CD4-positive, alpha-beta memory T cell (primary cell): ENCODE data around the gene RFLNA. TPM values are rescaled to one million over a fixed set of nuclear protein-coding genes. Genes with fewer than 3 reads are reported as not detected.

Experiments
- CTCF ChIA-PET: fragments of 350-600 bp; sonication (Branson Sonifier 250); formaldehyde crosslinking; loops from one replicate; lab custom pipeline; 2021; ENCODE audit warnings: inconsistent platforms; ENCODE audit not compliant: partially characterized antibody; lab: Charles Lee
- POLR2A ChIA-PET: fragments of 350-600 bp; sonication (Branson Sonifier 250); formaldehyde crosslinking; loops from one replicate; lab custom pipeline; 2021; ENCODE audit not compliant: partially characterized antibody; lab: Charles Lee
- DNase-seq, 5 donors: peaks; one replicate each; pipeline versions ENCODE4 v3.0.0 to v3.0.0-alpha.2; 2020 to 2022; ENCODE audit warnings: mixed read lengths in 1 of 5
- H3K27ac ChIP-seq: one replicate; pipeline ENCODE4 v1.7.0; 2013; ENCODE audit warnings: low read depth, low read length
- H3K27me3 ChIP-seq: 2 replicates; pipeline ENCODE4 v1.7.0; 2013; ENCODE audit warnings: mild to moderate bottlenecking, low read length, moderate library complexity; ENCODE audit not compliant: insufficient read depth
- H3K36me3 ChIP-seq: 2 replicates; pipeline ENCODE4 v1.7.0; 2013; ENCODE audit warnings: mild to moderate bottlenecking, low read length, moderate library complexity; ENCODE audit not compliant: insufficient read depth
- H3K4me1 ChIP-seq: 2 replicates; pipeline ENCODE4 v1.7.0; 2013; ENCODE audit warnings: mild to moderate bottlenecking, low read length, moderate library complexity; ENCODE audit not compliant: insufficient read depth
- H3K4me3 ChIP-seq, 2 donors: one replicate each; pipeline ENCODE4 v1.7.0; 2013; ENCODE audit warnings: low read length in 2 of 2, mild to moderate bottlenecking in 1 of 2
- H3K9me3 ChIP-seq, 2 donors: one replicate each; pipeline ENCODE4 v1.7.0; 2013; ENCODE audit warnings: low read length in 2 of 2, control low read depth in 1 of 2; ENCODE audit not compliant: control insufficient read depth in 1 of 2
- H3K27ac Mint-ChIP-seq, 7 donors: one replicate each; pipeline ENCODE4 v1.8.0; 2020 to 2021; ENCODE audit warnings: mixed read lengths in 7 of 7, mild to moderate bottlenecking in 6 of 7, inconsistent platforms in 3 of 7, moderate library complexity in 3 of 7
- H3K27me3 Mint-ChIP-seq, 2 donors: one replicate each; pipeline ENCODE4 v1.8.0; 2020 to 2021; ENCODE audit warnings: mixed read lengths in 2 of 2
- H3K36me3 Mint-ChIP-seq, 2 donors: one replicate each; pipeline ENCODE4 v1.8.0; 2020 to 2021; ENCODE audit warnings: mixed read lengths in 2 of 2, inconsistent platforms in 1 of 2, mild to moderate bottlenecking in 1 of 2
- H3K4me1 Mint-ChIP-seq, 4 donors: one replicate each; pipeline ENCODE4 v1.8.0; 2020 to 2021; ENCODE audit warnings: mixed read lengths in 4 of 4, mild to moderate bottlenecking in 1 of 4
- H3K4me3 Mint-ChIP-seq, 8 donors: one replicate each; pipeline ENCODE4 v1.8.0; 2020 to 2021; ENCODE audit warnings: mixed read lengths in 8 of 8, mild to moderate bottlenecking in 7 of 8, moderate library complexity in 6 of 8, inconsistent platforms in 3 of 8
- H3K9me3 Mint-ChIP-seq, 8 donors: one replicate each; pipeline ENCODE4 v1.8.0; 2020 to 2021; ENCODE audit warnings: mixed read lengths in 8 of 8, mild to moderate bottlenecking in 5 of 8, inconsistent platforms in 3 of 8, moderate library complexity in 1 of 8
- intact Hi-C: fragments of 100-400 bp; cut with micrococcal nuclease; formaldehyde crosslinking; loops from one replicate; pipeline ENCODE4 v1.15.1; 2023
- polyA plus RNA-seq, 2 donors: library from polyadenylated mRNA; unstranded; fragments of 300-500 nt; fragmentation: Illumina TruSeq; gene quantifications; one replicate each; pipeline ENCODE4 v1.2.3, GENCODE V29; 2021
- total RNA-seq, 2 experiments: library from RNA; stranded (reverse); gene quantifications; one replicate each; pipeline ENCODE4 v1.2.3, GENCODE V29; 2021

The RFLNA gene
- total and polyA plus RNA-seq, 4 experiments from 2014 or later = not detected

DNA sequence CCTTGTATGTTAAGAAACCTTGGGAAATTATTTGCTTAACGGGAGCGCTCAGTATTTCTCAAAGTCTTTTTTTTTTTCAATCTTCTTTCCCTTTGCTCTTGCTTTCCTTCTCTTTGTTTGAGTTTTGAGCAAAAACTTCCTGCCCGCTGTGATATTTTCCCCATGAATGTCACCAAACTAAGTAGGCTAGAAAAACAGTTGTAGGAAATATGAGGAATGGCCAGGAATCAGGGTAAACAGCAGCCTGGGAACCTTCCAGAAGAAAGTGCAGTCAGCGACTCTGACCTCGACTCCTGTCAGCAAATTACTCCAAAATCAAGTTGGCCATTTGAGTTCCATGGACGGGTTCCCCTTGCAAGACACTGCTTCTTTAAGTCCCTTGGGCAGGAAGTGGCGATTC is 11.6 kb upstream of the RFLNA start:
- Mint-ChIP-seq H3K27ac (no peak overlapping the region), H3K36me3 (peaks cover 0 to 4% of the 10 kb centered on the region in 2 donors)

DNA sequence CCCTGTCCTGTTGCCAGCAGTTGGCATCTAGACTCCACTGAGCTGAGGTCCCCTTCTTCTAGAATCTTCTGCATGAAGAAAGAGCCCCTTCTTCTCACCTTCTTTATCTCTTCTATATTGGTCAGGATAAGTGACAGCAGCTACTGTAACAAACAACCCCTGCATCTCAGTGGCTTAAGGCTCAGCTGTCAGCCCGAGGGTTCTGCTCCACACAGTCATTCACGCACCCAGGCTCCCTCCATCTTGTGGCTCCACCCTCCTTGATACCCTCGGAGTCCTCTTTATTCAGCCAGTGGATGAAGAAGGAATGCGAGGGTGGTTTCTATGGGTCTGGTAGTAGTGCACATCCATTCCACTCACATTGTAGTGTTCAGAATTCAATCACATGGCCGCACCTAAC is 10.5 kb upstream of the RFLNA start:
- Mint-ChIP-seq H3K27me3 (peaks cover 24 to 26% of the 10 kb centered on the region in 2 donors), H3K4me1 (no peaks in the 10 kb centered on the region), H3K36me3 (peaks cover 0 to 4% of the 10 kb centered on the region in 2 donors), H3K27ac (no peak overlapping the region), H3K9me3 (peaks cover 3 to 27% (median 17%) of the 10 kb centered on the region in 8 donors), H3K4me3 (no peak overlapping the region)
- Histone ChIP-seq H3K4me1 (no peaks in the 10 kb centered on the region), H3K27me3 (peaks cover 3% of the 10 kb centered on the region), H3K9me3 (no peaks in the 10 kb centered on the region), H3K4me3 (no peak overlapping the region), H3K36me3 (no peaks in the 10 kb centered on the region), H3K27ac (no peak overlapping the region)
- no peak for DNase-seq
- ChIA-PET POLR2A (no interaction called here), CTCF (interaction anchor here (0.7 kb wide), 1 partner anchor 35 kb away, joined by 3 read pairs; no protein-coding TSS in a partner anchor)
- intact Hi-C loops = no loop called here

More for the DNA sequence above, 11.6 kb upstream of the RFLNA start:
- ChIA-PET CTCF (no interaction called here), POLR2A (no interaction called here)
- H3K36me3 ChIP-seq = no peaks in the 10 kb centered on the region
- no peak for DNase-seq
- no peak overlapping the region for H3K27ac ChIP-seq
- H3K4me1 ChIP-seq = no peaks in the 10 kb centered on the region
- H3K4me3 ChIP-seq = no peak overlapping the region
- no peaks in the 10 kb centered on the region for H3K4me1 Mint-ChIP-seq
- peaks cover 3 to 27% (median 17%) of the 10 kb centered on the region in 8 donors for H3K9me3 Mint-ChIP-seq
- H3K27me3 ChIP-seq = peaks cover 3% of the 10 kb centered on the region
- H3K4me3 Mint-ChIP-seq = no peak overlapping the region
- H3K9me3 ChIP-seq = no peaks in the 10 kb centered on the region
- intact Hi-C loops = no loop called here
- H3K27me3 Mint-ChIP-seq = peaks cover 29 to 35% of the 10 kb centered on the region in 2 donors

DNA sequence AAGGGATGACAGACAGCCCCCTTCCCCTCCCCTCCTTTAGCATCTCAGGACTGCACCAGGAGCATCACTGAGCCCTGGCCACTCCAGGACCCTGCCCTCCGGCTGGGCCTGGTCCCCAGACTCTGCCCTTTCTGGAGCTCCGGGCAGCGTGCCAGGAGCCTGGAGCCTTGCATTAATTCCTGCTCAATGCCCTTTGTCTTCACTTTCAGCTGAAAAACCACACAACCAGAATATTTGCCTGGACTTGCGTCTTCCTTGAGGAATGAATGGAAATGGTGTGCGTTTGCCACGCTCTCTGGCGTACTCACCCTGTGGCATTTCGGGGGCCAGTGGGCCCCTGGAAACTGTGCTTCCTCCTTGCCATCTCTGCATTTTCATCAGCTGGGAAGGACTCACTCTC is 8.5 kb upstream of the RFLNA start:
- H3K27ac ChIP-seq = no peak overlapping the region
- Mint-ChIP-seq H3K27ac (no peak overlapping the region), H3K4me3 (no peak overlapping the region), H3K36me3 (peaks cover 0 to 4% of the 10 kb centered on the region in 2 donors), H3K4me1 (no peaks in the 10 kb centered on the region), H3K9me3 (peaks cover 3 to 27% (median 15%) of the 10 kb centered on the region in 8 donors), H3K27me3 (peaks cover 22 to 24% of the 10 kb centered on the region in 2 donors)
- no peak for DNase-seq
- intact Hi-C loops = no loop called here
- H3K27me3 ChIP-seq = peaks cover 3% of the 10 kb centered on the region
- CTCF ChIA-PET = no interaction called here
- no peaks in the 10 kb centered on the region for H3K4me1 ChIP-seq
- POLR2A ChIA-PET = no interaction called here
- H3K9me3 ChIP-seq = no peaks in the 10 kb centered on the region
- H3K4me3 ChIP-seq = no peak overlapping the region
- H3K36me3 ChIP-seq = no peaks in the 10 kb centered on the region

DNA sequence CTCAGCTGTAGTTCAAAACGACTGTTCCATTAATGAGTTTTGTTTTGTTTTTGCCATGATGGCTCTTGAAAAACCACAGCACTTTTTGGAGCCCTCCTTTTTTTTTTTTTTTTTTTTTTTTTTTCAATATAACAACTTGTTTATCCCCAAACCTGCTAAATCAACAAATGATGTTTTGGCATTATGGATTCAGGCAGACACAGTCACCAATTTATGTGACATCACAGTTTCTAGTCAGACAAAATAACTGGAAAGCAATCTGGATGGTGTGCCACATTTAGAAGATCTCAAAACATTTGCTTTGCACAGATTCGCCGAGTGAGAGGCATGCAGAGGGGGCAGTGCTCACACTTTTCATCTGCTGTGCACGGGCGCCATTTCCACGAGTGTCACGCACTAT is 7.9 kb upstream of the RFLNA start:
- Histone ChIP-seq H3K27me3 (peaks cover 3% of the 10 kb centered on the region), H3K9me3 (no peaks in the 10 kb centered on the region), H3K36me3 (no peaks in the 10 kb centered on the region), H3K4me1 (no peaks in the 10 kb centered on the region), H3K27ac (no peak overlapping the region), H3K4me3 (no peak overlapping the region)
- DNase-seq = no peak
- ChIA-PET CTCF (no interaction called here), POLR2A (no interaction called here)
- Mint-ChIP-seq H3K27me3 (peaks cover 20 to 22% of the 10 kb centered on the region in 2 donors), H3K4me1 (no peaks in the 10 kb centered on the region), H3K27ac (no peak overlapping the region), H3K36me3 (peaks cover 0 to 4% of the 10 kb centered on the region in 2 donors), H3K4me3 (no peak overlapping the region), H3K9me3 (peaks cover 3 to 27% (median 15%) of the 10 kb centered on the region in 8 donors)
- intact Hi-C loops = no loop called here

DNA sequence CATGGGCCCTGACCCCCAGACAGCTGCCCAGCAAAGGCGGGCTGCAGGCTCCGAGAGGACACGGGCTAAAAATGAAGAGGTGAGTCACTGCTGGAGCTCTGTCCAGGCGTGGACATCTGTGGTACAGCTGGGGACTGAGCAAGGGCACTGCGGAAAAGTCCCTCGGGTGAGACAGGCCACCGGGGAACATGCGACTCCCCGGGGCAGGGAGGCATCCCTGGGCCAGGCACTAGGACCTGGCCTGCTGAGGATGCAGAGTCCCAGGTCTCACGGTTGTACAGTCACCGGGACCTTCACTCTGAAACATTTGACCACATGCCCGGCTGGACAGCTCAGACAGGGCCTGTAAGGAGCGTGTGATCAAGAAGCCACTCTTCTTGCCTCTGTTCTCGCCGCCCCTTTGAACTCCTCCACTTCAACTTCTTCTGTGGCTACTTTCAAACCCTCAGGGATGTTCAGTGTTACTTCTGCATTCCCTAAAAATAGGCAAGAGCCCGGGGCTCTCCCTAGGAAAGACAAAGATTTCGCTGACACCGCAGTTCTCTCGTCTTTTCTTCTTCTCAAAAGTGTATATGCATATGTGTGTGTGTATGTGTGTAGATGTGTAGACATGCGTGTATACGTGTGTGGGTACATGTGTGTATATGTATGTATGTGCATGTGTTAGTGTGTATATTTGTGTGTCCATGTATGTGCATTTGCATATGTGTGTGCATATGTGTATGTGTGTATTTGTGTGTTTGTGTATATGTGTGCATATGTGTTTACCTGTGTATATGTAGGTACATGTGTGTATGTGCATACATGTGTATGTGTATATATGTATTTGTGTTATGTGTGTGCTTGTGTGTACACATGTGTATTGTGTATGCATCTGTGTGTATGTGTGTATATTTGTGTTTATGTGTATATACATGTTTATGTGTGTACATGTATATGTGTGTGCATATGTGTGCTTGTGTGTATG is 5.0 kb upstream of the RFLNA start:
- Mint-ChIP-seq H3K9me3 (peaks cover 3 to 14% (median 7%) of the 10 kb centered on the region in 8 donors), H3K36me3 (no peaks in the 10 kb centered on the region), H3K4me3 (peak overlapping the region in 1 of 8 donors; percentile 24), H3K27me3 (peaks cover 20 to 28% of the 10 kb centered on the region in 2 donors), H3K4me1 (no peaks in the 10 kb centered on the region), H3K27ac (no peak overlapping the region)
- POLR2A ChIA-PET = no interaction called here
- intact Hi-C loops = no loop called here
- Histone ChIP-seq H3K36me3 (no peaks in the 10 kb centered on the region), H3K4me1 (no peaks in the 10 kb centered on the region), H3K27me3 (no peaks in the 10 kb centered on the region), H3K27ac (no peak overlapping the region), H3K9me3 (no peaks in the 10 kb centered on the region), H3K4me3 (no peak overlapping the region)
- DNase-seq = no peak
- CTCF ChIA-PET = no interaction called here

DNA sequence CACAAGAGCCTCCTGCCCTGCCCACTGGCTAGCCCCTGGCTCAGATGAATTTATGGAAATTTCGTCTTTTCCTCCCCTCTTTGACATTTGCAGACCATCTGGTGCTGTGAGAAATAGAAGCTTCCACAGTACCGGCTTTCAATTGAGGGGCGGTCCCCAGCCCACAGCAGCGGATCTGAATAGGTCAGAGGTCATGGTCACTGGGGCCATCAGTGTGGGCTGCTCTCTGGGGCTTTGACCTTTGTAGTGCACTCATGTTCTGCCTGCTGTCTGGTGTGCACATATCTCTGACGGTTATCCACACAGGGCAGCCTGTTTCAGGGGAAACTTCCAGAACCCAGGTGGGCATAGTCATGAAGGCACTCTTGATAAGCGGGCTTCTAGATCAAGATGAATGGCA is 2.5 kb upstream of the RFLNA start:
- no peak for DNase-seq
- no peaks in the 10 kb centered on the region for H3K4me1 ChIP-seq
- ChIA-PET CTCF (no interaction called here), POLR2A (no interaction called here)
- Mint-ChIP-seq H3K4me3 (no peak overlapping the region), H3K27ac (no peak overlapping the region), H3K9me3 (peaks cover 0 to 3% (median 0%) of the 10 kb centered on the region in 8 donors), H3K36me3 (no peaks in the 10 kb centered on the region), H3K27me3 (peaks cover 22 to 29% of the 10 kb centered on the region in 2 donors), H3K4me1 (peaks cover 0 to 3% (median 1%) of the 10 kb centered on the region in 4 donors)
- H3K27me3 ChIP-seq = peaks cover 16% of the 10 kb centered on the region
- intact Hi-C loops = no loop called here
- no peaks in the 10 kb centered on the region for H3K36me3 ChIP-seq
- no peak overlapping the region for H3K27ac ChIP-seq
- no peaks in the 10 kb centered on the region for H3K9me3 ChIP-seq
- H3K4me3 ChIP-seq = no peak overlapping the region

DNA sequence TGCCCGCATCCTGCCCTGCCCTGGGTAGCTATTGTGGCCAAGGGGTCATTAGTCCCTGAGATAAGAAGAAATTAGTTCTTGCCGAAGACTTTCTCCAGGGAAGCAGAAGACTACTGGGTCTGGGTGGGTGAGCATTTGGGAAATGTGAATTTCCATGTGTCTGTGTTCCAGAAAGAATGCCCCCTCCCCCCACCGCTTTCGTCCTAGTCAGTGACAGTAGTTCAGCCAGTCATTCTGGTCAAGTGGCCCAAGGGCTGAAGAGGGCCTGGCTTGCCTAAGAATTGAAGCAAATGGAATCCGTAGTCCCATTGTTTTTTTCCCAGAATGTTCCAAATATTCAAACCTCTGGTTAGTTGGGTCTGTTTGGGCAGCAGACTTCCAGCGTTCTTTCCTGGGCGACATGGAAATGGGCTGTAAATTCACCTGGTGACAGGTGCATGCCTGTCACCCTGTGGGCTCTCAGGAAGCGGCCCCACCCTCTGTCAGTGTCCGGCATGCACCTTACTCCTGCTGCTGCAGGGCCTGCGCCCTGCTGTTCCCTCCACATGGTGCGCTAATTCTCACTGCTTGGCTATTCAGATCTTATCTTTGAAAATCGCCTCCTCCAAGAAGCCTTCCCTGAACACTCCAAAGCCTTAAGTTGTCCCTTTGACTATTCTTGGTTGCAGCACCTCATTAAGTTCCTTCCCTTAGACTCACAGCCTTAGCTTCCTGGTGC is 1.4 kb upstream of the RFLNA start:
- H3K27ac Mint-ChIP-seq = no peak overlapping the region
- no peaks in the 10 kb centered on the region for H3K36me3 ChIP-seq
- H3K9me3 Mint-ChIP-seq = peaks cover 0 to 3% (median 0%) of the 10 kb centered on the region in 8 donors
- no peaks in the 10 kb centered on the region for H3K4me1 ChIP-seq
- no peak overlapping the region for H3K4me3 Mint-ChIP-seq
- intact Hi-C loops = no loop called here
- no peak overlapping the region for H3K4me3 ChIP-seq
- peaks cover 24 to 28% of the 10 kb centered on the region in 2 donors for H3K27me3 Mint-ChIP-seq
- peaks cover 0 to 3% (median 1%) of the 10 kb centered on the region in 4 donors for H3K4me1 Mint-ChIP-seq
- no peak for DNase-seq
- H3K27ac ChIP-seq = no peak overlapping the region
- H3K27me3 ChIP-seq = peaks cover 16% of the 10 kb centered on the region
- no peaks in the 10 kb centered on the region for H3K9me3 ChIP-seq
- ChIA-PET POLR2A (no interaction called here), CTCF (no interaction called here)
- no peaks in the 10 kb centered on the region for H3K36me3 Mint-ChIP-seq
